NCI-H146 (cell line): Measurements from ENCODE around the gene CNN2.

Experiments
- DNase-seq: peaks from one replicate; lab custom pipeline; 2025; lab: John Stamatoyannopoulos, UW

Gene CNN2

GRCh38 chr19:1026783-1027649 is 608 bp downstream of the CNN2 start:
- no peak for DNase-seq

GRCh38 chr19:1027650-1028061 is 1.2 kb downstream of the CNN2 start:
- DNase-seq: no peak

DNA sequence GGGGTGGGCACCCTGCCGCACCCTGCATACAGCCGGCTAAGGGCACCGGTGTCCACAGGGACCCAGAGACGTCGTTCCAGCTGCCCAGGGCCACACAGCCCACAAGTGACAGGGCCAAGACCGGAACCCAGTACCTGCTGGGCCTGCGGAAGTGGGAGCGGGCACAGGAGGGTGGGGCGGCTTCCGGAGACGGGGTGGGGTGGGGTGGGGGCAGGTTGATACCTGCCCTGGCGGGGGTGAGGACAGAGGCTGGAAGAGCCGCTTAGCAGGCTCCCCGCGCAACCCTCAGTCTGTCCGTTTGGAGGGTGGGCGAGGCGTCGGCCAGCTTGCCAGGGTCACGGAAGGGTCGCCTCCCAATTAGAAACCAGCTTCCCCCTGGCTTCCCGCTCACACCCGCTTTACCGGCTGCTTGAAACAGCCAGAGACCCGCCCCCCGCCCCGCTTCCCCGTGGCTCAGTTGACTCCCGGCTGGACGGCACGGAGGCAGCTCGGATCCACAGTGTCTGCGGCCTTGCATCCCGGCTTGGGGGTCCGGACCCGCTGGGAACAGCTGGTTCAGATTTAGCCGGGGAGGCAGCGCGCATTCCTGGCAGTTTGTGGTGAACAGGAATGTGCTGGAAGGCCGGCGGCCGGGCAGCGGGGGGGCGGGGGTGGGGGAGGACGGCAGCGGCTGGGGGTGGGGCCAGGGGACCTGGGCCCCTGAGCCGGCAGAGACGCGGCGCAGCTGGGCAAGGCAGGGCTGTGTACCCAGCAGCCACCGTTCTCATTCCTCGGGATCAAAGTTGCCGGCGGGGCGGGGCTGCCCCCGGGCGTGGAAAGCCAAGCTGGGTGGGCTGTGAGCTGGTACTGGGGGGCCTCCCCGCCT is 1.9 kb downstream of the CNN2 start:
- DNase-seq: peak; percentile 41

DNA sequence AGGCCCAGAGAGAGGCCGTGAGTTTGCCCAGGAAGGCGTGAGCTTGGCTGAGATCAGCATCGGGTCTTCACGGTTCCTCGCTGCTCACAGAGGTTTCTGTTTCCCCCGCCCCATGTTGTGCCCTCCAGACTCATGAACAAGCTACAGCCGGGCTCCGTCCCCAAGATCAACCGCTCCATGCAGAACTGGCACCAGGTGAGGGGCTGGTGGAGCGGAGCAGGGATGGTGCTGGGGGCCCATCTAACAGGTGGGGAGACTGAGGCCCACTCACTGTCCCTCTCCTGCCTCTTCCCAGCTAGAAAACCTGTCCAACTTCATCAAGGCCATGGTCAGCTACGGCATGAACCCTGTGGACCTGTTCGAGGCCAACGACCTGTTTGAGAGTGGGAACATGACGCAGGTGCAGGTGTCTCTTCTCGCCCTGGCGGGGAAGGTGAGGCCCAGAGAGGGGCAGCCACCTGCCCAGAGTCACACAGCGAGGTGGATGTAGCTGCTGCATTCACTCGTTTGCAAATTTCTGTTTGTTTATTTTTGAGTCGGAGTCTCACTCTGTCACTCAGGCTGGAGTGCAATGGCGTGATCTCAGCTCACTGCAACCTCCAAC is 6.0 kb downstream of the CNN2 start:
- DNase-seq: no peak

DNA sequence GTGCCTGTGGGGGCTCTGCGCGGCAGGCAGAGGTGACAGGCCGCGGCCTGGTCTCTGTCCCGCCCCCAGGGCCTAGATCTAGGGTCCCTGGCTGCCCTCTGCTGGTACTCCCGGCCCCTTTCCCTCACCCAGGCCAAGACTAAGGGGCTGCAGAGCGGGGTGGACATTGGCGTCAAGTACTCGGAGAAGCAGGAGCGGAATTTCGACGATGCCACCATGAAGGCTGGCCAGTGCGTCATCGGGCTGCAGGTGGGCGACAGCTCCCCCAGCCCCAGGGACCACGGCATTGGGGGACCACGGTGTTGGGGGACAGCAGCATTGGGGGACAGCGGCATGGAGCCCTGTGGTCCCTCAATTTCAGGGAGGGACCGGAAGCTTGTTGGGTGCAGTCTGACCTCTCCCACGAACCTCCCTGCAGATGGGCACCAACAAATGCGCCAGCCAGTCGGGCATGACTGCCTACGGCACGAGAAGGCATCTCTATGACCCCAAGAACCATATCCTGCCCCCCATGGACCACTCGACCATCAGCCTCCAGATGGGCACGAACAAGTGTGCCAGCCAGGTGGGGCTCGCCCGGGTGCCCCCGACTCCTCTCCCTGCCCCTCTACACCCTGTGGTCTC is 9.7 kb downstream of the CNN2 start:
- no peak for DNase-seq

DNA sequence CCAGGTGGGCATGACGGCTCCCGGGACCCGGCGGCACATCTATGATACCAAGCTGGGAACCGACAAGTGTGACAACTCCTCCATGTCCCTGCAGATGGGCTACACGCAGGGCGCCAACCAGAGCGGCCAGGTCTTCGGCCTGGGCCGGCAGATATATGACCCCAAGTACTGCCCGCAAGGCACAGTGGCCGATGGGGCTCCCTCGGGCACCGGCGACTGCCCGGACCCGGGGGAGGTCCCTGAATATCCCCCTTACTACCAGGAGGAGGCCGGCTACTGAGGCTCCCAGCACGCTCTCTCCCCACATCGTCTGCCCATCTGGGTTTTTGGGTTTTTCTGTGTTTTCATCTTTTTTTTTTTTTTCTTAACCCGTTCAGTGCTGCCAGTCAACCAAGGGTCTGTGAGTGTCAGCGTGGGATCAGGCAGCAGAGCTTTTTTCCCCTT is 11.2 kb downstream of the CNN2 start:
- no peak for DNase-seq

DNA sequence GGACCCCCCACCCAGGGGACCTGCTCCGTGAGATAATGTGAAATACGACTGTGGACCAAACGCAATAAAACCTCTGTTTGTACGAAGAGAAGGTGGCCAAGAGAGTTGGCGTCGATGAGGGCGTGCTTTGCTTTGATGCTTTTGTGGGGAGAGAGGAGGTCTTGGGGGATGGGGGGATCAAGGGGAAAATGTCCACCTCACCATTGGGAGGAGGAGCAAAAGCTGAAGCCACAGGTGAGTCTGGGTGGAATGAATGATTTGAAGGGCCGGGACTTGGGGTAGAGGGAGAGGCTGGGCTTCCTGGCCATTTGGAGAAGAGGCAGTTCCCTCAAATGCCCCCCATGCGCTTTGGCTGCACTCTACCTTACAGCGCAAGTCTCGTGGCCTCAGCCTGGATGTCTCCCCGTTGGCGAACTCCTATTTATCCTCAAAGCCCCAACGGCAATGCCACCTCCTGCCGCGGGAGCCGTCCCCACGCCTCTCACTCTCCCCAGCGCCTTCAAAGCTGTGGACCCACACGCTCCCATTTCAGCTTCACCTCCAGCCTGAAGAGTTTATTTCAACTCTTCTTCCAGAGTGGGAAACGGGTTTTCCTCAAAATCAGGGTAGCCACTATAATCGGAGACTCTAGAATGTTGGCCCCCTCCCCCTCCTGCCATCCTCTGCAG is 12.7 kb downstream of the CNN2 start:
- DNase-seq: no peak

DNA sequence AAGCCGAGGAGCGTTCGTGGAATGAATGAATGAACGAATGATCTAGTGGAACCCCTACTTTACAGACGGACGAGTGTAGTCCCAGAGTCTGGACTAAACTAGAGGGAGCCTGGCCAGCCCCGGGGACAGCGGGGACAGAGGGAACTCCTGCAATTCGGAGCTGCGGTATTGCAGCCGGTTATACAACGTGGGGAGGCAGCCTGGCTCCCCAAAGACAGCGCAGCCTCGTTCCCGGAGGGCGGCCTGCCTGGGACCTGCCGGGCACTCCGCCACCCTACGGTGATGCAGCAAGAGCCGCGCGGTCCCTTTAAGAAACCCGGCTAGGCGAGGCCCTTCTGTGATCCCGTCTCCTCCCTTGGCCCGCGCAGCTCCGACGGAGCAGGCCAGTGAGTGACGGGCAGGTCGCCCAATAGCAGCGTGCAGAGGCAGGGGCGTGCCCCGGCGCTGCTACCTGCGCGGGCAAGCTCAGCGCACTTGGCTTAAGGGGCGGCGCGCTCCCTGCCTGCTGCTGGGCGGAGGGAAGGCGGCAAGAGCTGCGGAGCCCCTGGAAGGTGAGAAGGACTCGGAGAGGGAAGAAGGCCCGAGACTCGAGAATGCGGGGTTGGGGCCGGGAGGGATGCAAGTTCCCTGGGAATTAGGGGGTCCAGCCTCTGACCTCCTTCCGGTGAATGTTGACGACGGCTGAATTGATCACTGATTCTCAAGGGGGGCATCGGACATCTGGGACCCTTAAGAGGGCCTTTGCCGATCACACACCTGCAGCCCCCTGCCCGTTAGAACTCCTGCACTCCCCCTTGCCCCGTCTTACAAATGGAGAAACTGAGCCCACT is 13.5 kb downstream of the CNN2 start, which contains the start of gene ABCA7:
TSS of gene ABCA7 (plus strand) at position 462 of the 830 bp plus-strand sequence. CDS start 1,255 bp downstream, outside the sequence.
- DNase-seq: peak; percentile 93

DNA sequence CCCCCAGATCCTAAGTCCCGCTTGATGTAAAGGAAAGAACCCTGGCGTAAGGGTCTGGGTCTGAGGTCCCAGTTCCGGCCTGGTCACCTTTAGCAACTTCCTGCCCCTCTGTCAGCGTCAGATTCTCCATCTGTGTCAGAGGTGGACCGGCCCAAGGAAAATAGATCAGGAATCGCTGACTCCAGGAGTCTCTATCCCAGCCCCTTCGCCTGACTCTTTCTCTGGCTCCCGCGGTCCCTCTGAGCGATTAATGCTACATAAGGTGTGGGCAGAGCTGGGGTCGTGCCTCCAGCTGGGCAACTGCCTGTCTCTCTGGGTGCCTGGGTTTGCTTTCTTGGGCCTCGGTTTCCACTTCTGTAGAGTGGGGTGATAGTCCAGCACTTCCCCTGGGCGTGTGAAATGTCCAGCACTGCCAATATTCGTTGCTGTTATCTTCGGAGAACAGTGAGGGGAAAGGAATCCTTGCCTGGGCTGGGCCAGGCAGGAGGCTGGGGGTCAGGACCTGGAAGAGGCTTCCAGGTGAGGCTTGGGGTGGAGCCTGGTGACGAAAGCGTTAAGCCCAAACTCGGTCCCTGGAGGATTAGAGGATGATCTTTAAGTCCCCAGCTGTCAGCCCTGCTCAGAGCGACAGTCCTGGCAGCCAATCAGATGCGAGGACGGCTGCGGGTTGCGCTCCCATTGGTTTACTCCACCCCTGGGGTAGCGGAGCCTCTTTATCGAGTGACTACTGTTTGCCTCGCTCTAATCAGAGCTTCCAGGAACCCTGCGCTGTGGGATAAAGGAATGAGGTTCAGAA is 14.3 kb downstream of the CNN2 start:
- peak; percentile 82 for DNase-seq

- no peak for DNase-seq
Observed at GRCh38 chr19:1041272-1041834, 14.9 kb downstream of the CNN2 start.

GRCh38 chr19:1041835-1042685 is 15.7 kb downstream of the CNN2 start:
- DNase-seq: no peak

DNA sequence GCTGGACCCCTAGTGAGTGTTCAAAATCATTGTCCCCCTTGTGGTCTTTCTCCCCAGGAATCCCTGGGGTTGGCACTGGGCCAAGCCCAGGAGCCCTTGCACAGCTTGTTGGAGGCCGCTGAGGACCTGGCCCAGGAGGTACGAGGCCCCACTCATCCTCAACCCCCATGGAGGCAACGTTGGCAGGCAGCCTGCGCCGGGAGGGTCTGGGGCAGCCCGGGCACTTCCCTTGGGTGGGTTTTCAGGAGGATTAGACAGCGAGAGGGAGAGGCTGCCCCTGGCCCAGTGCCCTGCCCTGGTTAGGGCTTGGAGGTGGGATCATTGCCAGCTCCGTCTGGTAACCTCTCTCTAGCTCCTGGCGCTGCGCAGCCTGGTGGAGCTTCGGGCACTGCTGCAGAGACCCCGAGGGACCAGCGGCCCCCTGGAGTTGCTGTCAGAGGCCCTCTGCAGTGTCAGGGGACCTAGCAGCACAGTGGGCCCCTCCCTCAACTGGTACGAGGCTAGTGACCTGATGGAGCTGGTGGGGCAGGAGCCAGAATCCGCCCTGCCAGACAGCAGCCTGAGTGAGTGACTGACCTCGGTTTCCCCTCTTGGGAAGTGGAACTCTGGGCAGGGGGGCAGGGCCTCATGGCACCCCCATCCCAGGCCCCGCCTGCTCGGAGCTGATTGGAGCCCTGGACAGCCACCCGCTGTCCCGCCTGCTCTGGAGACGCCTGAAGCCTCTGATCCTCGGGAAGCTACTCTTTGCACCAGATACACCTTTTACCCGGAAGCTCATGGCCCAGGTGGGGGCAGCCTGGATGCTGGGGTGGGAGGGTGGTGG is 16.5 kb downstream of the CNN2 start:
- no peak for DNase-seq

DNA sequence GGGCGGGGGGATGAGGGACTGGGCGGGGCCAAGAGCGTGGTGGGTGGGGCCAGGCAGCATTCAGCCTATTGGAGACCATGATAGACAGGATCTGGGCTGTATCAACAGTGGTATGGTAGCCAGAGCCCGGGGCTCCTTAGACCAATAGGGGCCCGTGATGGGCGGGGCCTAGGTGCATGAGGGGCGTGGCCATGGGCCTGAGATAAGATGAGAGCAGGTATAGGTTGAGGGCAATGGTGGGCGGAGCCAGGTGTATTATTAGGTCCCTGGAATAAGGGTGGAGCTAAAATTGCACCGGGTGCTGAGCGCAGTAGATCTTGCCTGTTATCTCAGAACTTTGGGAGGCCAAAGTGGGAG is 18.8 kb downstream of the CNN2 start:
- DNase-seq: no peak

GRCh38 chr19:1046117-1046626 is 19.8 kb downstream of the CNN2 start:
- DNase-seq: no peak

- no peak for DNase-seq
Observed at GRCh38 chr19:1046836-1047695, 20.7 kb downstream of the CNN2 start.

- no peak for DNase-seq
Observed at GRCh38 chr19:1047696-1048147, 21.3 kb downstream of the CNN2 start.
